OCI-LY7 (cell line): Measurements from ENCODE around the gene PCDHGA1. TPM values are rescaled to one million over a fixed set of nuclear protein-coding genes. Genes with fewer than 3 reads are reported as not detected.
A peak's percentile ranks its signal among the peaks of the same experiment; 100 is the strongest.

Experiments
- BruUV-seq: library from RNA; stranded (reverse); fragments of 400-500 nt; replicated peaks from 2 replicates; lab custom pipeline; 2021; lab: Mats Ljungman, UMichigan
- CTCF ChIA-PET: fragments of 300-600 bp; sonication (Branson Sonifier 250); formaldehyde crosslinking; loops from one replicate; lab custom pipeline; 2022; ENCODE audit warnings: antibody characterized with exemption; ENCODE audit not compliant: unreplicated experiment; lab: Charles Lee
- POLR2A ChIA-PET: fragments of 300-600 bp; sonication (Branson Sonifier 250); formaldehyde crosslinking; loops from one replicate; lab custom pipeline; 2022; ENCODE audit warnings: antibody characterized with exemption; lab: Charles Lee
- DNase-seq: peaks from one replicate; pipeline ENCODE4 v3.0.0-alpha.2; 2015; ENCODE audit warnings: low spot score
- H2AFZ ChIP-seq: fragments of 200-600 bp; sonication (generic), shearing (Covaris generic); 2 replicates; pipeline ENCODE4 v1.6.1; 2014; ENCODE audit warnings: mild to moderate bottlenecking, antibody characterized with exemption, low read length, moderate library complexity
- H3K27ac ChIP-seq: fragments of 200-600 bp; sonication (generic); 2 replicates; pipeline ENCODE4 v1.5.1; 2014; ENCODE audit warnings: mixed run types, low read depth, mild to moderate bottlenecking, moderate library complexity, low read length, inconsistent platforms; ENCODE audit not compliant: poor library complexity, severe bottlenecking
- H3K36me3 ChIP-seq: fragments of 200-600 bp; sonication (generic); 2 replicates; pipeline ENCODE4 v1.6.1; 2014; ENCODE audit warnings: mild to moderate bottlenecking, antibody characterized with exemption, low read length, moderate library complexity, mixed read lengths; ENCODE audit not compliant: insufficient read depth
- H3K4me1 ChIP-seq: fragments of 200-600 bp; sonication (generic); 2 replicates; pipeline ENCODE4 v1.5.1; 2014; ENCODE audit warnings: mild to moderate bottlenecking, low read length; ENCODE audit not compliant: insufficient read depth, poor library complexity, severe bottlenecking
- H3K4me2 ChIP-seq: fragments of 200-600 bp; sonication (generic); 2 replicates; pipeline ENCODE4 v1.6.1; 2014; ENCODE audit warnings: mild to moderate bottlenecking, low read length
- H3K4me3 ChIP-seq: fragments of 200-600 bp; sonication (generic); 2 replicates; pipeline ENCODE4 v1.5.1; 2014; ENCODE audit warnings: mild to moderate bottlenecking, low read depth, low read length; ENCODE audit not compliant: poor library complexity, severe bottlenecking
- H3K79me2 ChIP-seq: fragments of 200-600 bp; sonication (generic); 2 replicates; pipeline ENCODE4 v1.6.1; 2016; ENCODE audit warnings: low read depth, mild to moderate bottlenecking, low read length, moderate library complexity, mixed read lengths; ENCODE audit not compliant: insufficient read depth
- H3K9me2 ChIP-seq: fragments of 200-600 bp; sonication (generic); 2 replicates; pipeline ENCODE4 v1.6.1; 2016; ENCODE audit warnings: mild to moderate bottlenecking, low read length, mixed read lengths; ENCODE audit not compliant: insufficient read depth
- H3K9me3 ChIP-seq: fragments of 200-600 bp; sonication (generic); 2 replicates; pipeline ENCODE4 v1.6.1; 2014; ENCODE audit warnings: mild to moderate bottlenecking, mixed run types, low read length, mixed read lengths
- H4K20me1 ChIP-seq: fragments of 200-600 bp; sonication (generic); 2 replicates; pipeline ENCODE4 v1.6.1; 2014; ENCODE audit warnings: mild to moderate bottlenecking, antibody characterized with exemption, low read length, moderate library complexity, mixed read lengths; ENCODE audit not compliant: insufficient read depth
- EZH2phosphoT487 ChIP-seq: fragments of 200-600 bp; sonication (generic); IDR thresholded peaks from 2 replicates; pipeline ENCODE4 v1.6.1; 2018; ENCODE audit warnings: low read depth, borderline replicate concordance, mild to moderate bottlenecking, mixed run types, antibody characterized with exemption, low read length, moderate library complexity, mixed read lengths
- intact Hi-C: fragments of 100-400 bp; cut with micrococcal nuclease; formaldehyde crosslinking; loops from one replicate; pipeline ENCODE4 v1.10.0; 2022; ENCODE audit not compliant: unreplicated experiment
- total RNA-seq, 2 experiments: library from RNA; depleted of rRNA in 1 of 2; stranded (reverse); fragments of >200 nt in 1 of 2; shearing (Covaris generic) in 1 of 2; gene quantifications; 2 replicates each; pipeline ENCODE4 v1.2.3, GENCODE V29; 2014 to 2022
- TF ChIP-seq, protein P1 (sequence below): fragments of 200-600 bp; sonication (generic); conservative IDR thresholded peaks from 2 replicates; pipeline ENCODE4 v1.5.1; 2014; ENCODE audit warnings: mild to moderate bottlenecking, antibody characterized with exemption, low read length, moderate library complexity, mixed read lengths

Gene PCDHGA1
- total RNA-seq, 2 experiments from 2014 or later = 1.3 to 1.9 TPM

DNA sequence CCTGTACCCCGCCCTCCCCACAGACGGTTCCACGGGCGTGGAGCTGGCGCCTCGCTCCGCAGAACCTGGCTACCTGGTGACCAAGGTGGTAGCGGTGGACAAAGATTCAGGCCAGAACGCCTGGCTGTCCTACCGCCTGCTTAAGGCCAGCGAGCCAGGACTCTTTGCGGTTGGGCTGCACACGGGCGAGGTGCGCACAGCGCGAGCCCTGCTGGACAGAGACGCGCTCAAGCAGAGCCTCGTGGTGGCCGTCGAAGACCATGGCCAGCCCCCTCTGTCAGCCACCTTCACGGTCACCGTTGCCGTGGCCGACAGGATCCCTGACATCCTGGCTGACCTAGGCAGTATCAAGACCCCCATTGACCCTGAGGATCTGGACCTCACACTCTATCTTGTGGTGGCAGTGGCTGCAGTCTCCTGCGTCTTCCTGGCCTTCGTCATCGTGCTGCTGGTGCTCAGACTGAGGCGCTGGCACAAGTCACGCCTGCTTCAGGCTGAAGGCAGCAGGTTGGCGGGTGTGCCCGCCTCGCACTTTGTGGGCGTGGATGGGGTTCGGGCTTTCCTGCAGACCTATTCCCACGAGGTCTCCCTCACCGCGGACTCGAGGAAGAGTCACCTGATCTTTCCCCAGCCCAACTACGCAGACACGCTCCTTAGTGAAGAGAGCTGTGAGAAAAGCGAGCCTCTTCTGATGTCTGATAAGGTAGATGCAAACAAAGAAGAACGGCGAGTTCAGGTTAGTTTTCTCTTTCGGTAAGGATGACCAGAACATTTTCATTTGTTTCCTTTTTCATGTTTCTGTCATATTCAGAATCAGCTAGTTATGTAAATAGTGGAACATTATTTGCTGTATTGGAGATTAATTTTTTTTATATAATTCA lies 35.9 kb downstream of the PCDHGA1 start:
- peaks cover 35% of the 10 kb centered on the region for H3K4me1 ChIP-seq
- H3K36me3 ChIP-seq = peaks cover 24% of the 10 kb centered on the region
- TF ChIP-seq EZH2phosphoT487 = no peak
- TF ChIP-seq, protein P1, sequence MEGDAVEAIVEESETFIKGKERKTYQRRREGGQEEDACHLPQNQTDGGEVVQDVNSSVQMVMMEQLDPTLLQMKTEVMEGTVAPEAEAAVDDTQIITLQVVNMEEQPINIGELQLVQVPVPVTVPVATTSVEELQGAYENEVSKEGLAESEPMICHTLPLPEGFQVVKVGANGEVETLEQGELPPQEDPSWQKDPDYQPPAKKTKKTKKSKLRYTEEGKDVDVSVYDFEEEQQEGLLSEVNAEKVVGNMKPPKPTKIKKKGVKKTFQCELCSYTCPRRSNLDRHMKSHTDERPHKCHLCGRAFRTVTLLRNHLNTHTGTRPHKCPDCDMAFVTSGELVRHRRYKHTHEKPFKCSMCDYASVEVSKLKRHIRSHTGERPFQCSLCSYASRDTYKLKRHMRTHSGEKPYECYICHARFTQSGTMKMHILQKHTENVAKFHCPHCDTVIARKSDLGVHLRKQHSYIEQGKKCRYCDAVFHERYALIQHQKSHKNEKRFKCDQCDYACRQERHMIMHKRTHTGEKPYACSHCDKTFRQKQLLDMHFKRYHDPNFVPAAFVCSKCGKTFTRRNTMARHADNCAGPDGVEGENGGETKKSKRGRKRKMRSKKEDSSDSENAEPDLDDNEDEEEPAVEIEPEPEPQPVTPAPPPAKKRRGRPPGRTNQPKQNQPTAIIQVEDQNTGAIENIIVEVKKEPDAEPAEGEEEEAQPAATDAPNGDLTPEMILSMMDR = no peak
- H2AFZ ChIP-seq = no peak overlapping the region
- no peak overlapping the region for H3K27ac ChIP-seq
- no peak overlapping the region for H3K4me3 ChIP-seq
- no peaks in the 10 kb centered on the region for H3K9me2 ChIP-seq
- ChIA-PET CTCF (no interaction called here), POLR2A (interaction anchor here (0.7 kb wide), 1 partner anchor 141 kb away, joined by 3 read pairs; no protein-coding TSS in a partner anchor)
- BruUV-seq = no TSS peak
- H3K4me2 ChIP-seq = no peak overlapping the region
- H3K79me2 ChIP-seq = peaks cover 17% of the 10 kb centered on the region; the same call in 1 of the 2 replicates
- H4K20me1 ChIP-seq = no peaks in the 10 kb centered on the region
- DNase-seq = no peak
- intact Hi-C loops = no loop called here
- H3K9me3 ChIP-seq = no peaks in the 10 kb centered on the region; the same call in 1 of the 2 replicates

DNA sequence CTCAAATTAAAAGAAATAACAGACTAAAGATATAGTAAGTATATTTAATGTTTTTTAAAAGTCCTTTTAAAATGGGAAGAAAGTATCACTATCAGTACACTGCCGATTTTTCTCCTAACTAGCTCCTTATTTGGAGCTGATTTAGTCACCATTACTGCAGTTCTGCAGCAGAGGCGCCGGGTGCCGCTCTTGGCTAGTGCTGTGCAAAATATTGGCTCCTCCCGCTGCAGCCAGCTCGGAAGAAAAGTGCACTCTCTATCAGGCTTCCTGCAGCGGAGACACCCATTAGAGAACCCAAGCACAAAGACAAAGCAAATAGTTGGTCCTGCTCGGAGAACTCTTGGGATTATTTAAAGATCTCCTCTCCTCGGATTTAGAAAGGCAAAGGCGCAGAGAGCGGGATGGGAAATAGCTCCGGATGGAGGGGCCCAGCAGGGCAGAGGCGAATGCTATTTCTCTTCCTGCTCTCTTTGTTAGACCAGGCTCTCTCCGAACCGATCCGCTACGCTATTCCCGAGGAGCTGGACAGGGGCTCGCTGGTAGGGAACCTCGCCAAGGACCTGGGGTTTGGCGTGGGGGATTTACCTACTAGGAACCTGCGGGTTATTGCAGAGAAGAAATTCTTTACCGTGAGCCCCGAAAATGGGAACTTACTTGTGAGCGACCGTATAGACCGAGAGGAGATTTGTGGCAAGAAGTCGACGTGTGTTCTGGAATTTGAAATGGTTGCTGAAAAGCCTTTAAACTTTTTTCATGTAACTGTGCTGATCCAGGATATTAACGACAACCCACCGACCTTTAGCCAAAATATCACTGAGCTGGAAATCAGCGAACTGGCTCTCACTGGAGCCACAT lies 39.9 kb downstream of the PCDHGA1 start, which contains the start of gene PCDHGB3:
Gene PCDHGB3 (plus strand): TSS at position 249 of the 855 bp plus-strand sequence. CDS start 153 bp downstream, at position 402.
- CTCF ChIA-PET = interaction anchor here (0.6 to 1.5 kb wide), 10 partner anchors 10 to 194 kb away, joined by 3 to 5 read pairs (median 4); partner anchors contain the start of genes PCDHGA10, PCDHGA11 and PCDHGB2
- Histone ChIP-seq H3K4me2 (peak within 1 kb of the TSS; percentile 55), H3K9me3 (no peaks in the 10 kb centered on the region), H2AFZ (peak within 1 kb of the TSS; percentile 73), H3K27ac (no peak within 1 kb of the TSS), H3K79me2 (no peaks in the 10 kb centered on the region), H3K4me3 (peak within 1 kb of the TSS; percentile 34), H3K9me2 (no peaks in the 10 kb centered on the region), H3K4me1 (peaks cover 12% of the 10 kb centered on the region), H3K36me3 (peaks cover 17% of the 10 kb centered on the region), H4K20me1 (no peaks in the 10 kb centered on the region)
- POLR2A ChIA-PET = interaction anchor here (0.5 to 1.6 kb wide), 12 partner anchors 11 to 685 kb away, joined by 3 to 7 read pairs (median 3); partner anchors contain the start of genes PCDHB15 and PCDHGB5
- intact Hi-C loops = loop anchor here (5.0 kb wide), 1 partner anchor 187 kb away; no protein-coding TSS in a partner anchor
- no peak for TF ChIP-seq EZH2phosphoT487
- TF ChIP-seq, protein P1 = peak; percentile 72
- BruUV-seq = no TSS peak
- DNase-seq = peak; percentile 61
